GM12874 (cell line): ENCODE results near the gene RD3L.

Source experiments
- TF ChIP-seq, protein P1 (sequence below): IDR thresholded peaks from 2 replicates; pipeline ENCODE4 v1.5.1; 2011; ENCODE audit warnings: low read depth, mild to moderate bottlenecking, control low read depth, low read length, moderate library complexity; ENCODE audit not compliant: insufficient read depth

The RD3L gene

DNA sequence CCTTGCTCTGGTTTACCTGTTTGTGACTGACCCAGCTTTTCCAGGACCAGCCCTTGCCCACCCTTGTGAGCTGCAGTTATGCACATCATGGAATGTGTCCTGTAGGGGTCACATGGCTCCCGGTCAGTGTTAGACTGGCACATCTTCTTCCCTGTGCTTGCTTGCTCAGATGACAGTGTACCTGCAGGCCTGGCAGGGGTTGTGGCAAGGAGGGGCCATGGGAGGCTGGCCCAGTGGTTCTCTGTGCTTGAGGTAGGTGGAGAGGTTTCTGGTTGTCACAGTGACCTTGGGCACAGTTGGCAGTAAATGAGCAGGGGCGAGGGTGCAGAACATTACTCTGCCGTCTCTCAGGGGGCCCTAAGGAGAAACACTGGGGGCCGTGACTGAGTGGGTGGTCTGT lies 27.6 kb upstream of the RD3L start:
- TF ChIP-seq, protein P1, sequence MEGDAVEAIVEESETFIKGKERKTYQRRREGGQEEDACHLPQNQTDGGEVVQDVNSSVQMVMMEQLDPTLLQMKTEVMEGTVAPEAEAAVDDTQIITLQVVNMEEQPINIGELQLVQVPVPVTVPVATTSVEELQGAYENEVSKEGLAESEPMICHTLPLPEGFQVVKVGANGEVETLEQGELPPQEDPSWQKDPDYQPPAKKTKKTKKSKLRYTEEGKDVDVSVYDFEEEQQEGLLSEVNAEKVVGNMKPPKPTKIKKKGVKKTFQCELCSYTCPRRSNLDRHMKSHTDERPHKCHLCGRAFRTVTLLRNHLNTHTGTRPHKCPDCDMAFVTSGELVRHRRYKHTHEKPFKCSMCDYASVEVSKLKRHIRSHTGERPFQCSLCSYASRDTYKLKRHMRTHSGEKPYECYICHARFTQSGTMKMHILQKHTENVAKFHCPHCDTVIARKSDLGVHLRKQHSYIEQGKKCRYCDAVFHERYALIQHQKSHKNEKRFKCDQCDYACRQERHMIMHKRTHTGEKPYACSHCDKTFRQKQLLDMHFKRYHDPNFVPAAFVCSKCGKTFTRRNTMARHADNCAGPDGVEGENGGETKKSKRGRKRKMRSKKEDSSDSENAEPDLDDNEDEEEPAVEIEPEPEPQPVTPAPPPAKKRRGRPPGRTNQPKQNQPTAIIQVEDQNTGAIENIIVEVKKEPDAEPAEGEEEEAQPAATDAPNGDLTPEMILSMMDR, result no peak

DNA sequence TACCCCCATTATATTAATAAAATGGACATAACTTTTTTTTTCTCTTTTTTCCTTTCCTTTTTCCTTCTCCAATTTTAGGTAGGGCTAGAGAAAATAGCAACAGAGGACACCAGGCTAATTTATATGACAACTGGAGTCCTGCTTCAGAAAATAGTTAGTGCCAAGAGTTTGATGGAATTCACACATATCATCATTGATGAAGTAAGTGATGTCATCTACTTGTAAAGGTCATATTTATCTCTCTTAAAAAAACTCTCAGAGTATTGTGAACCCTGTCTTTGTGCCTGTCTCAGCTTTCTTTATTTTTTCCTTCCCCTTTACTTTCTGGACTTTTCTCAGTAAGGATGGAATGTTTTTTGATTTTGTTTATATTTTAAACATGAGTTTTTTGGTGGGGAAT lies 24.3 kb upstream of the RD3L start:
- TF ChIP-seq, protein P1, result no peak

DNA sequence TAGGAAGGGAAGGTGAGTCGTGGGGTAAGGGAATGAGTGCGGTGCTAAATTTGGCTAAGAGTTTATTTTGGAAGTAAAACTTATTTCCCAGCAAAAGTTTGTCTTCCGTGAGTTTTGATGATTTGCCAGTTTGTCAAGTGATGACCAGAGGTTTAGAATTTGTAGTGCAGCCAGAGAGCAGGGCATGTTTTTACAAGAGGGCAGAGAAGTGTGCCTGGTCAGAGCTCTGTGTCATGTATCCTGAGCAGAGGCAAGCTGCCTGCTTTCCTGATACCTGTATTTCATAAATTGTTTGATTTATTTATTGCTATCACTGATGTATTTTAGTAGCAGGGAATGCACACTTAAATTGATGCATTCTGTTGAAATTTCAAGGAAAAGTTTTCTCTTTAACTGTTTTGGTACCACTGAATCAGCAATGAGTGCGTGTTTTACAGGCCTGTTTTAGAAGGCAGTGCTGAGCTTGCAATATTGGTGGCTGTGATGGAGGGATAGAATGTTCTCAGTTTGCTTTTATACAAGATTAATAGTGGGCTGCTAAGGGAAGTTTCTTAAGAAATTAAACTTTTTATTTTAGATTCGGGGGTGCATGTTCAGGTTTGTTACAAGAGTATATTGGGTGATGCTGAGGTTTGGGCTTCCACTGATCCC lies 19.7 kb upstream of the RD3L start:
- TF ChIP-seq, protein P1, result no peak

DNA sequence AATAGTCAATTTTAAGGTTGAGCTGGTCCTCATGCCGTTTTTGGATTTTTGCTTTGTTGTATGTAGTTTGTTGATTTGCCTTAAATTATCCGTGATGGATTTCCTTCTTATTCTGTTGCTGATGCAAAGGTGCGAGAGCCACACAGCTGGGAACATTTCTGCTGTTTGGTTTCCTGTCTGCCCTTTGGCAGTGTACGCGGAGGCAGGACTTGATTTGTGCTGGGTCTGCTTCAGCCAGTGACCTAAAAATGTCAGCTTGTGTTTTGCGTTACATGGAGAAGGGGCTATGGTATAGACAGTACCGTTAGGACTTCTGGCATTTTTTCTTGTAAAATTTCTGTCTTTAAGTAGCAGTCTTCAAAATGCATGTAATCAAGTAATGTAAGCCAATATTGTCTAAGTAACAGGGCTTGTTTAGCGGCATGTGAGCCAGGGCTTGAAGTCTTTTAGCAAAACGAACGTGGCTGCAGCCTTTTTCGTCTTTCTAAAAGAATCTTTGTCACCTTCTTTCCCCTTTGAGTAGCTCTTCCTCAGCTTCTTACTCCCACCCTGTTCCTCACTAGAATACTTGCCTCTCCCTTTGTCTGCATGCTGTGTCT lies 18.2 kb upstream of the RD3L start:
- TF ChIP-seq, protein P1, result no peak

DNA sequence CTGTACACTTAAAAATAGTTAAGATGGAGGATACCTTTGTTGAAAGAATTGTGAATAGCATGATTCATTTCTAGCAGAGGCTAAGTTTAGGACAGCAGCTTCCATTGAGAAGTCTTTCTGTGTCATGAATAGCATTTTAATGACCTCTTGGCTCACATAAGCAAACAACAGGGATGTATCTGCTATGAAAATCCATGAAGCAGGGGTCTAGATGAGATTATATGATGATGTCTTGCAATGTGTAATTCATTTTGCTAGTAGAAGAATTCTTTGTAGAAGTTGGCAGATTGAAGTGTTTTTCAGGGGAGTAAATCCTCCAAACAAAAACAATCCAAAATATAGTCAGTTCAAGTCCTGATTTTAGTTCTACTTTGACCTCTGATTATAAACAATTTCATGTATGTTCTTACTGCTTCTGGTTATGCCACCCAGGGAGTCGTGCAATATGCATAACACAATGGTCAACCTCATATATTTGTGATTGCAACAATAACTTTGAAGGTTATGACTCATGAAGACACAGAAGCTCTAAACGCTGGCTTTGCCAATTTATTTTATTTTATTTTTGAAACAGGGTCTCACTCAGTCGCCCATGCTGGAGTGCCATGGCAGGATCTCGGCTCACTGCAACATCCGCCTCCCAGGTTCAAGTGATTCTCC lies 6.9 kb upstream of the RD3L start:
- TF ChIP-seq, protein P1, result no peak

DNA sequence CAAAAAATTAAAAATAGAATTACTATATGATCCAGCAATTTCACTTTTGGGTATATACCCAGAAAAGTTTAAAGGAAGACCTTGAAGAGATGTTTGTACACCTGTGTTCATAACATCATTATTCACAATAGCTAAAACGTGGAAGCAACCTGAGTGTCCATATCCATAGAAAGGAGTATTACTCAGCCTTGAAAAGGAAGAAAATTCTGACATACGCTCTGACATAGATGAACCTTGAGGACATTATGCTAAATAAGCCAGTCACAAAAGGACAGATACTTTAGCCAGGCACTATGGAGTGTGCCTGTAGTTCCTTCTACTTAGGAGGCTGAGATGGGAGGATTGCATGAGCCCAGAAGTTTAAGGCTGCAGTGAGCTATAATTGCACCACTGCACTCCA lies 6.1 kb upstream of the RD3L start:
- TF ChIP-seq, protein P1, result no peak

DNA sequence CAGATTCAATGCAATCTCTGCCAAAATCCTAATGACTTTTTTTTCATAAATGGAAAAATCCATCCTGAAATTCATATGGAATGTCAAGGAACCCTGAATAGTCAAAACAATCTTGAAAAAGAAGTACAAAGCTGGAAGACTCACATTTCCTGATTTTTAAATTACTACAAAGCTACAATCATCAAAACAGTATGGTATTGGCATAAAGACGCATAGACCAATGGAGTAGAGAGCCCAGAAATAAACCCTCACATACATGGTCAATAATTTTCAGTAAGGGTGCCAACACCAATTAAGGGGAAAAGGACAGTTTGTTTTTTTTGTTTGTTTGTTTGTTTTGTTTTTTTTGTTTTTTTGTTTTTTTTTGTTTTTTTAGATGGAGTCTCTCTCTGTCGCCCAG lies 4.6 kb upstream of the RD3L start:
- TF ChIP-seq, protein P1, result no peak
